NCI-H1092 (cell line): ENCODE results near the gene UGT1A1.

ENCODE experiments used
- DNase-seq: peaks from one replicate; lab custom pipeline; 2025; lab: John Stamatoyannopoulos, UW

UGT1A1 gene

GRCh38 chr2:233758141-233758540, 1.9 kb upstream of the UGT1A1 start:
- DNase-seq, result no peak

- no peak for DNase-seq
These were observed 1.2 kb upstream of the UGT1A1 start for GRCh38 chr2:233758849-233759248.

- no peak for DNase-seq
These were observed 1.1 kb downstream of the UGT1A1 start for GRCh38 chr2:233761040-233761769.

GRCh38 chr2:233764264-233764663, 4.2 kb downstream of the UGT1A1 start:
- no peak for DNase-seq

GRCh38 chr2:233764761-233765160, 4.7 kb downstream of the UGT1A1 start:
- DNase-seq, result no peak

GRCh38 chr2:233766416-233766815, 6.3 kb downstream of the UGT1A1 start:
- DNase-seq, result no peak

- DNase-seq, result no peak
These were observed 8.0 kb downstream of the UGT1A1 start for GRCh38 chr2:233768076-233768475.

- DNase-seq, result no peak
These were observed 9.2 kb downstream of the UGT1A1 start for GRCh38 chr2:233769260-233769659.

GRCh38 chr2:233772153-233772552, 12.1 kb downstream of the UGT1A1 start:
- no peak for DNase-seq

GRCh38 chr2:233772583-233772982, 12.5 kb downstream of the UGT1A1 start:
- DNase-seq, result no peak

GRCh38 chr2:233773854-233774253, 13.8 kb downstream of the UGT1A1 start:
- DNase-seq, result no peak

- DNase-seq, result no peak
These were observed 15.3 kb downstream of the UGT1A1 start for GRCh38 chr2:233775414-233775813.

- no peak for DNase-seq
These were observed 18.0 kb downstream of the UGT1A1 start, which contains the start of gene MROH2A for GRCh38 chr2:233778030-233778429. Gene MROH2A, plus strand, starts transcription at chr2:233778330. Its CDS starts 1,029 bp downstream, at chr2:233779359.

GRCh38 chr2:233779722-233780121, 19.7 kb downstream of the UGT1A1 start:
- DNase-seq, result no peak

GRCh38 chr2:233780771-233781170, 20.7 kb downstream of the UGT1A1 start:
- no peak for DNase-seq

- DNase-seq, result no peak
These were observed 29.5 kb downstream of the UGT1A1 start for GRCh38 chr2:233789554-233789953.

- no peak for DNase-seq
These were observed 31.2 kb downstream of the UGT1A1 start for GRCh38 chr2:233791151-233791882.

GRCh38 chr2:233791883-233792329, 31.8 kb downstream of the UGT1A1 start:
- DNase-seq, result no peak

- no peak for DNase-seq
These were observed 32.6 kb downstream of the UGT1A1 start for GRCh38 chr2:233792720-233793119.

- no peak for DNase-seq
These were observed 33.5 kb downstream of the UGT1A1 start for GRCh38 chr2:233793465-233794127.

- DNase-seq, result no peak
These were observed 34.1 kb downstream of the UGT1A1 start for GRCh38 chr2:233794128-233794658.

GRCh38 chr2:233795735-233796171, 35.7 kb downstream of the UGT1A1 start:
- no peak for DNase-seq
